Right lobe of liver (tissue), 4 donors: ENCODE measurements around the gene GRK4.

ENCODE experiments used
- POLR2A ChIP-seq: fragments of 450-650 bp; IDR thresholded peaks from one replicate; pipeline ENCODE4 v1.6.1; 2017; ENCODE audit warnings: antibody characterized with exemption, mild to moderate bottlenecking
- TF ChIP-seq, protein P1 (sequence below), 4 donors: fragments of 200-600 bp in 3 of 4; fragments of 450-650 bp in 1 of 4; IDR thresholded peaks; one replicate each; pipeline versions ENCODE4 v1.5.1 to v1.8.0; 2016 to 2022; ENCODE audit warnings: antibody characterized with exemption in 4 of 4, mild to moderate bottlenecking in 2 of 4
- donor health status: DM: no; HTN: no; CAD: no.
- donor health status: DM: no; HTN: no; CAD: no.
- donor health status: DM: no; HTN: yes; CAD: no.

DNA sequence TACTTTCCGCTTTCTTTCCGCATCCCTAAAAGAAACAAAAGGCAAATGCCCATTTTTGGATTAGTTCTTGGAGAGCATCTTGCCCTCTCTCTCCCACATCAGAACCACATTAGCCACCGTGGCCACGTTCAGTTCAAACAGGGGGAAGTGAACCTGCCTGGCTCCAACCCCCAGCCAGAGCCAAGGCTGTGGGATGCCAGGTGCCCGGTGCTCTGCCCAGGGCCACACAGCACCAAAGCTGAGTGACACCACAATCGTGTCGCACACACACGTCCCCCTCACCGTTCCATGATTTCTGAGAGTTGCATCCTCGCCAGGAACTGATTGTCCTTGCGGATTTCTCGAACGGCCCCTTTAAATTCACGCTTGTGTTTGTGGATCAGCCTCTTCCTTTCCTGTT lies 24.5 kb upstream of the GRK4 start:
- TF ChIP-seq, protein P1, sequence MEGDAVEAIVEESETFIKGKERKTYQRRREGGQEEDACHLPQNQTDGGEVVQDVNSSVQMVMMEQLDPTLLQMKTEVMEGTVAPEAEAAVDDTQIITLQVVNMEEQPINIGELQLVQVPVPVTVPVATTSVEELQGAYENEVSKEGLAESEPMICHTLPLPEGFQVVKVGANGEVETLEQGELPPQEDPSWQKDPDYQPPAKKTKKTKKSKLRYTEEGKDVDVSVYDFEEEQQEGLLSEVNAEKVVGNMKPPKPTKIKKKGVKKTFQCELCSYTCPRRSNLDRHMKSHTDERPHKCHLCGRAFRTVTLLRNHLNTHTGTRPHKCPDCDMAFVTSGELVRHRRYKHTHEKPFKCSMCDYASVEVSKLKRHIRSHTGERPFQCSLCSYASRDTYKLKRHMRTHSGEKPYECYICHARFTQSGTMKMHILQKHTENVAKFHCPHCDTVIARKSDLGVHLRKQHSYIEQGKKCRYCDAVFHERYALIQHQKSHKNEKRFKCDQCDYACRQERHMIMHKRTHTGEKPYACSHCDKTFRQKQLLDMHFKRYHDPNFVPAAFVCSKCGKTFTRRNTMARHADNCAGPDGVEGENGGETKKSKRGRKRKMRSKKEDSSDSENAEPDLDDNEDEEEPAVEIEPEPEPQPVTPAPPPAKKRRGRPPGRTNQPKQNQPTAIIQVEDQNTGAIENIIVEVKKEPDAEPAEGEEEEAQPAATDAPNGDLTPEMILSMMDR (IDR thresholded peaks at IDR 0.05): no peak
- TF ChIP-seq POLR2A: no peak
